IPS-18a (cell line): ENCODE results near the gene NKAPL.
"Not testable (repeated sequence)": the region's sequence is repeated elsewhere in the genome, so short reads cannot be mapped to it uniquely, and the experiment has no call there.

ENCODE experiments used
- H3K27ac ChIP-seq: one replicate; pipeline ENCODE4 v1.5.1; 2013; ENCODE audit warnings: low read length
- H3K27me3 ChIP-seq: one replicate; pipeline ENCODE4 v1.6.1; 2013; ENCODE audit warnings: mild to moderate bottlenecking, low read length; ENCODE audit not compliant: control insufficient read depth, insufficient read depth
- H3K36me3 ChIP-seq: one replicate; pipeline ENCODE4 v1.6.1; 2013; ENCODE audit warnings: low read depth, low read length; ENCODE audit not compliant: control insufficient read depth
- H3K4me1 ChIP-seq: one replicate; pipeline ENCODE4 v1.6.1; 2013; ENCODE audit warnings: low read depth, low read length; ENCODE audit not compliant: control insufficient read depth
- H3K4me3 ChIP-seq: one replicate; pipeline ENCODE4 v1.5.1; 2013; ENCODE audit warnings: low read length
- H3K9ac ChIP-seq: one replicate; pipeline ENCODE4 v1.6.1; 2013; ENCODE audit warnings: mild to moderate bottlenecking, low read length, moderate library complexity
- H3K9me3 ChIP-seq: one replicate; pipeline ENCODE4 v1.6.1; 2013; ENCODE audit warnings: low read depth, low read length; ENCODE audit not compliant: control insufficient read depth

NKAPL gene

GRCh38 chr6:28277746-28278145 is 18.6 kb downstream of the NKAPL start:
- Histone ChIP-seq H3K9me3 (no peaks in the 10 kb centered on the region), H3K27ac (no peak overlapping the region), H3K4me1 (no peaks in the 10 kb centered on the region), H3K4me3 (no peak overlapping the region), H3K9ac (no peak overlapping the region), H3K36me3 (peaks cover 31% of the 10 kb centered on the region), H3K27me3 (no peaks in the 10 kb centered on the region)

GRCh38 chr6:28280595-28281287 is 21.6 kb downstream of the NKAPL start:
- H3K4me3 ChIP-seq, result peak overlapping the region; percentile 79
- no peaks in the 10 kb centered on the region for H3K9me3 ChIP-seq
- no peak overlapping the region for H3K27ac ChIP-seq
- H3K9ac ChIP-seq, result peak overlapping the region; percentile 71
- H3K4me1 ChIP-seq, result no peaks in the 10 kb centered on the region
- no peaks in the 10 kb centered on the region for H3K27me3 ChIP-seq
- H3K36me3 ChIP-seq, result peaks cover 28% of the 10 kb centered on the region

GRCh38 chr6:28281288-28282064 is 22.4 kb downstream of the NKAPL start, which contains the start of gene PGBD1:
PGBD1 (plus strand) TSS chr6:28281572; CDS start chr6:28283814, 2,242 bp downstream.
- Histone ChIP-seq H3K36me3 (peaks cover 27% of the 10 kb centered on the region), H3K27ac (no peak within 1 kb of the TSS), H3K4me3 (peak within 1 kb of the TSS; percentile 79), H3K4me1 (no peaks in the 10 kb centered on the region), H3K9me3 (no peaks in the 10 kb centered on the region), H3K27me3 (no peaks in the 10 kb centered on the region), H3K9ac (peak within 1 kb of the TSS; percentile 71)

GRCh38 chr6:28282926-28283325 is 23.8 kb downstream of the NKAPL start:
- H3K9me3 ChIP-seq, result no peaks in the 10 kb centered on the region
- no peak overlapping the region for H3K27ac ChIP-seq
- no peaks in the 10 kb centered on the region for H3K4me1 ChIP-seq
- H3K27me3 ChIP-seq, result no peaks in the 10 kb centered on the region
- peaks cover 31% of the 10 kb centered on the region for H3K36me3 ChIP-seq
- H3K4me3 ChIP-seq, result peak overlapping the region; percentile 79
- no peak overlapping the region for H3K9ac ChIP-seq

- no peaks in the 10 kb centered on the region for H3K4me1 ChIP-seq
- no peaks in the 10 kb centered on the region for H3K9me3 ChIP-seq
- H3K4me3 ChIP-seq, result no peak overlapping the region
- peaks cover 23% of the 10 kb centered on the region for H3K36me3 ChIP-seq
- H3K9ac ChIP-seq, result no peak overlapping the region
- no peaks in the 10 kb centered on the region for H3K27me3 ChIP-seq
- no peak overlapping the region for H3K27ac ChIP-seq
Measured at GRCh38 chr6:28291573-28291972, 32.5 kb downstream of the NKAPL start.

- H3K9me3 ChIP-seq, result no peaks in the 10 kb centered on the region
- H3K4me3 ChIP-seq, result no peak overlapping the region
Measured at GRCh38 chr6:28295326-28295725, 36.2 kb downstream of the NKAPL start.

GRCh38 chr6:28296520-28297060 is 37.5 kb downstream of the NKAPL start:
- Histone ChIP-seq H3K4me3 (no peak overlapping the region), H3K27me3 (no peaks in the 10 kb centered on the region), H3K9me3 (no peaks in the 10 kb centered on the region), H3K4me1 (no peaks in the 10 kb centered on the region), H3K27ac (no peak overlapping the region), H3K36me3 (peaks cover 10% of the 10 kb centered on the region), H3K9ac (no peak overlapping the region)

More at GRCh38 chr6:28295326-28295725, 36.2 kb downstream of the NKAPL start:
- Histone ChIP-seq H3K27me3 (no peaks in the 10 kb centered on the region), H3K27ac (no peak overlapping the region), H3K4me1 (no peaks in the 10 kb centered on the region), H3K36me3 (peaks cover 5% of the 10 kb centered on the region), H3K9ac (no peak overlapping the region)

GRCh38 chr6:28303570-28303969 is 44.5 kb downstream of the NKAPL start:
- H3K9me3 ChIP-seq, result no peaks in the 10 kb centered on the region
- no peak overlapping the region for H3K4me3 ChIP-seq
- H3K27ac ChIP-seq, result no peak overlapping the region
- no peaks in the 10 kb centered on the region for H3K27me3 ChIP-seq
- no peak overlapping the region for H3K9ac ChIP-seq
- no peaks in the 10 kb centered on the region for H3K4me1 ChIP-seq
- peaks cover 7% of the 10 kb centered on the region for H3K36me3 ChIP-seq

GRCh38 chr6:28306363-28306762 is 47.3 kb downstream of the NKAPL start:
- H3K9ac ChIP-seq, H3K4me1 ChIP-seq, H3K27ac ChIP-seq: not testable (repeated sequence)

More at GRCh38 chr6:28306363-28306762, 47.3 kb downstream of the NKAPL start:
- H3K4me3 ChIP-seq, H3K27me3 ChIP-seq, H3K36me3 ChIP-seq, H3K9me3 ChIP-seq: not testable (repeated sequence)
